HepG2 (cell line): Measurements from ENCODE around the gene ASIC2.

ENCODE experiments used
- CREB3 ChIP-seq: sonication (generic); formaldehyde crosslinking; IDR thresholded peaks from 2 replicates; pipeline ENCODE4 v1.5.0; 2020; ENCODE audit warnings: missing genetic modification reagents
- CTCF ChIP-seq: sonication (generic); formaldehyde crosslinking; IDR thresholded peaks from 2 replicates; pipeline ENCODE4 v1.5.0; 2020; ENCODE audit warnings: mild to moderate bottlenecking, missing genetic modification reagents, moderate library complexity
- EHMT2 ChIP-seq: fragments of 200-600 bp; sonication (generic); IDR thresholded peaks from 2 replicates; pipeline ENCODE4 v1.7.0; 2017; ENCODE audit warnings: antibody characterized with exemption, low read depth, low read length, borderline replicate concordance
- EZH2 ChIP-seq: conservative IDR thresholded peaks from 2 replicates; pipeline ENCODE4 v1.6.1; 2012; ENCODE audit warnings: mild to moderate bottlenecking, low read depth, low read length, moderate library complexity
- FOXP4 ChIP-seq: sonication (generic); formaldehyde crosslinking; IDR thresholded peaks from 2 replicates; pipeline ENCODE4 v1.4.0; 2020; ENCODE audit warnings: missing genetic modification reagents
- HINFP ChIP-seq: sonication (generic); formaldehyde crosslinking; IDR thresholded peaks from 2 replicates; pipeline ENCODE4 v1.4.0; 2020; ENCODE audit warnings: low read depth, mild to moderate bottlenecking, missing genetic modification reagents
- IRF1 ChIP-seq: sonication (generic); formaldehyde crosslinking; IDR thresholded peaks from 2 replicates; pipeline ENCODE4 v1.4.0; 2020; ENCODE audit warnings: low read depth, mild to moderate bottlenecking, missing genetic modification reagents
- ZNF784 ChIP-seq: sonication (generic); formaldehyde crosslinking; IDR thresholded peaks from 2 replicates; pipeline ENCODE4 v1.5.1; 2020; ENCODE audit warnings: missing genetic modification reagents, mild to moderate bottlenecking, borderline replicate concordance

GRCh38 chr17:33338242-33338641 is 45.1 kb upstream of the ASIC2 start:
- no peak for TF ChIP-seq EHMT2
- TF ChIP-seq CTCF (CRISPR knock-in tag), result no peak
- no peak for TF ChIP-seq CREB3
- TF ChIP-seq FOXP4 (CRISPR knock-in tag), result no peak
- no peak for TF ChIP-seq HINFP
- TF ChIP-seq ZNF784 (CRISPR knock-in tag), result no peak
- TF ChIP-seq EZH2, result no peak
- no peak for TF ChIP-seq IRF1
